ENCODE results near the gene ANKRD10.
A peak's percentile ranks its signal among the peaks of the same experiment; 100 is the strongest.

Gene ANKRD10

GRCh38 chr13:110944968-110945927, 30.4 kb upstream of the ANKRD10 start:
- FAIRE-seq = no peak

- peak; percentile 97 for FAIRE-seq
Observed at GRCh38 chr13:110944121-110944967, 29.5 kb upstream of the ANKRD10 start.

- FAIRE-seq = peak; percentile 93
Observed at GRCh38 chr13:110942248-110942981, 27.5 kb upstream of the ANKRD10 start.

GRCh38 chr13:110938662-110939421, 24.0 kb upstream of the ANKRD10 start:
- no peak for FAIRE-seq

GRCh38 chr13:110937511-110938285, 22.8 kb upstream of the ANKRD10 start:
- FAIRE-seq = no peak

GRCh38 chr13:110936519-110936918, 21.6 kb upstream of the ANKRD10 start:
- FAIRE-seq = no peak

- no peak for FAIRE-seq
Observed at GRCh38 chr13:110932588-110932987, 17.7 kb upstream of the ANKRD10 start.

GRCh38 chr13:110929104-110929777, 14.4 kb upstream of the ANKRD10 start:
- FAIRE-seq = no peak

GRCh38 chr13:110925023-110925612, 10.2 kb upstream of the ANKRD10 start:
- FAIRE-seq = peak; percentile 60

- FAIRE-seq = no peak
Observed at GRCh38 chr13:110924639-110924934, 9.7 kb upstream of the ANKRD10 start.

GRCh38 chr13:110923777-110924638, 9.1 kb upstream of the ANKRD10 start:
- FAIRE-seq = no peak

GRCh38 chr13:110923086-110923485, 8.2 kb upstream of the ANKRD10 start:
- FAIRE-seq = no peak

GRCh38 chr13:110922506-110922905, 7.6 kb upstream of the ANKRD10 start:
- no peak for FAIRE-seq

- no peak for FAIRE-seq
Observed at GRCh38 chr13:110921695-110922094, 6.8 kb upstream of the ANKRD10 start.

GRCh38 chr13:110921209-110921608, 6.3 kb upstream of the ANKRD10 start:
- FAIRE-seq = no peak

- FAIRE-seq = no peak
Observed at GRCh38 chr13:110920038-110920437, 5.2 kb upstream of the ANKRD10 start.

- FAIRE-seq = peak; percentile 88
Observed at GRCh38 chr13:110916301-110917142, 1.7 kb upstream of the ANKRD10 start.

GRCh38 chr13:110915874-110916206, 971 bp upstream of the ANKRD10 start:
- no peak for FAIRE-seq
